HepG2 (cell line): ENCODE data around the gene HSPA1A. TPM values are rescaled to one million over a fixed set of nuclear protein-coding genes. Genes with fewer than 3 reads are reported as not detected.
A peak's percentile ranks its signal among the peaks of the same experiment; 100 is the strongest.

Experiments used
- ATF7 ChIP-seq, 2 experiments: fragments of 450-650 bp in 1 of 2; sonication (generic) in 1 of 2; formaldehyde crosslinking in 1 of 2; IDR thresholded peaks; 2 replicates each; pipeline versions ENCODE4 v1.4.0 to v1.6.1; 2016 to 2020; ENCODE audit warnings: antibody characterized with exemption in 1 of 2, mild to moderate bottlenecking in 1 of 2, missing genetic modification reagents in 1 of 2
- BHLHE40 ChIP-seq: IDR thresholded peaks from 2 replicates; pipeline ENCODE4 v1.6.1; 2011; ENCODE audit warnings: low read length, improper control_type of control experiment
- BRD4 ChIP-seq: sonication (generic); formaldehyde crosslinking; IDR thresholded peaks from 2 replicates; pipeline ENCODE4 v1.4.0; 2020; ENCODE audit warnings: missing genetic modification reagents
- CCDC6 ChIP-seq: sonication (generic); formaldehyde crosslinking; IDR thresholded peaks from 2 replicates; pipeline ENCODE4 v1.8.1; 2022; ENCODE audit warnings: mild to moderate bottlenecking, missing genetic modification reagents, moderate library complexity
- GLI4 ChIP-seq: sonication (generic); formaldehyde crosslinking; IDR thresholded peaks from 2 replicates; pipeline ENCODE4 v1.5.1; 2020; ENCODE audit warnings: missing genetic modification reagents, mild to moderate bottlenecking, moderate library complexity, borderline replicate concordance
- GTF2F1 ChIP-seq: fragments of 150-350 bp; IDR thresholded peaks from 2 replicates; pipeline ENCODE4 v1.6.1; 2014; ENCODE audit warnings: low read length
- HMG20A ChIP-seq: IDR thresholded peaks from 2 replicates; pipeline ENCODE4 v1.6.1; 2016; ENCODE audit warnings: borderline replicate concordance
- KDM1A ChIP-seq: IDR thresholded peaks from 2 replicates; pipeline ENCODE4 v1.6.1; 2016; ENCODE audit warnings: missing compliant biosample characterization
- WIZ ChIP-seq: sonication (generic); formaldehyde crosslinking; IDR thresholded peaks from 2 replicates; pipeline ENCODE4 v1.5.1; 2020; ENCODE audit warnings: mild to moderate bottlenecking, missing genetic modification reagents
- ZBTB20 ChIP-seq: sonication (generic); formaldehyde crosslinking; IDR thresholded peaks from 2 replicates; pipeline ENCODE4 v1.8.1; 2023; ENCODE audit warnings: missing genetic modification reagents, low read depth, mild to moderate bottlenecking, borderline replicate concordance
- ZKSCAN1 ChIP-seq: fragments of 150-350 bp; IDR thresholded peaks from 2 replicates; pipeline ENCODE4 v1.6.1; 2014; ENCODE audit warnings: low read length
- ZNF205 ChIP-seq: IDR thresholded peaks from 2 replicates; pipeline ENCODE4 v1.6.1; 2018; ENCODE audit warnings: missing biosample characterization, missing genetic modification reagents
- ZNF446 ChIP-seq: sonication (generic); formaldehyde crosslinking; IDR thresholded peaks from 2 replicates; pipeline ENCODE4 v1.5.0; 2020; ENCODE audit warnings: mild to moderate bottlenecking, missing genetic modification reagents
- ZNF484 ChIP-seq: sonication (generic); formaldehyde crosslinking; IDR thresholded peaks from 2 replicates; pipeline ENCODE4 v1.5.1; 2020; ENCODE audit warnings: mild to moderate bottlenecking, low read depth, missing genetic modification reagents, borderline replicate concordance
- ZNF83 ChIP-seq: sonication (generic); formaldehyde crosslinking; IDR thresholded peaks from 2 replicates; pipeline ENCODE4 v1.4.0; 2020; ENCODE audit warnings: missing genetic modification reagents, mild to moderate bottlenecking, borderline replicate concordance
- ZSCAN9 ChIP-seq: IDR thresholded peaks from 2 replicates; pipeline ENCODE4 v1.6.1; 2016; ENCODE audit warnings: borderline replicate concordance
- polyA plus RNA-seq, 8 experiments: library from polyadenylated mRNA; depleted of rRNA in 3 of 8; stranded (reverse) in 7 of 8; unstranded in 1 of 8; fragments of >200 nt; fragmentation: Illumina TruSeq in 4 of 8; extraction: Trizol in 4 of 8; gene quantifications; 2 replicates each; pipeline versions ENCODE4 v1.2.1 to v1.2.3, GENCODE V29; 2011 to 2016; ENCODE audit warnings: low read depth in 4 of 8, missing spikeins in 1 of 8, mixed read lengths in 1 of 8; ENCODE audit not compliant: insufficient read depth in 1 of 8
- total RNA-seq, 5 experiments: library from RNA; depleted of rRNA; stranded (reverse); fragments of >200 nt; fragmentation: Illumina TruSeq; extraction: Trizol; gene quantifications; 2 replicates each; pipeline ENCODE4 v1.2.3, GENCODE V29; 2016; ENCODE audit warnings: low read depth in 1 of 5
- TF ChIP-seq, protein P1 (sequence below): sonication (generic); formaldehyde crosslinking; IDR thresholded peaks from 2 replicates; pipeline ENCODE4 v1.8.0; 2022; ENCODE audit warnings: low read depth, missing genetic modification reagents
- TF ChIP-seq, protein P2 (sequence below): IDR thresholded peaks from 2 replicates; pipeline ENCODE4 v1.6.1; 2016; ENCODE audit warnings: low read depth, missing genetic modification reagents, missing compliant biosample characterization
- TF ChIP-seq, protein P3 (sequence below): IDR thresholded peaks from 2 replicates; pipeline ENCODE4 v1.6.1; 2016; ENCODE audit warnings: missing biosample characterization, missing genetic modification reagents, low read depth
- TF ChIP-seq, protein P4 (sequence below): IDR thresholded peaks from 2 replicates; pipeline ENCODE4 v1.6.1; 2016; ENCODE audit warnings: missing compliant biosample characterization, missing genetic modification reagents, borderline replicate concordance

HSPA1A gene
- total and polyA plus RNA-seq, 2 of the 13 experiments (the other 11 are each of a cell fraction or from before 2014, with no cell fraction given) = 44.5 to 85.0 TPM

DNA sequence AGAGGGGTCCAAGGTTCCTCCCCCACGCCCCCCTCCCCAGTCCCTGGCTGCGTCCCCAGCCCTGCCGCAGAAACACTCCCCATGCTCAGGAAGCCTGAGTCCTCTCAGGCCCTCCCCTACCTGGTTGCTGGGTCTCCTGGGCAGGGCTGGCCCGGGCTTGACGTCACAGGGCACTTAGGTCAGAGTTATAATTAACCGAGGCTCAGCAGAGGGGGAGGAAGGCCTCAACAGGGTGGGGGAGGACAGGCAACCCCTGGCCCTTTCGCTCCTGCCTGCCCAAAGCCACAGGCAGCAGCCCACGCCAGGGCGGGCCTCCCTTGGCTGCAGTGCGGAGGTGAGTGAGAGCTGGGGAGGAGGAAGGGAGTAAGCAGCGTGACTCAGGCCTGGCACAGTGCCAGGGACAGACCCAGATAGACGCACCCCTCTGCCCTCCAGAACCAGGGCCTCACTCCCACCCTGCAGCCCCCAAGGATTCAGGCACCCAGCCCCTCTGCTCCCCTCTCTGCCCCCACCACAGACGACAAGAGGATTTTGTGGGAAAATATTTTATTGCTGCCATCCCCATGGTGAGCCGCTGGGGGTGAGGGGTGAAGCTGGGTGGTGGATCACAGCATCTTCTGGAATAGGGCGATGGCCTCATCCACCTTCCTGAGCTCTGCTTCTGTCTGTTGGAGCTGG is 38.2 kb upstream of the HSPA1A start, which contains the start of gene VWA7 (continued):
- TF ChIP-seq ZBTB20 (peak; percentile 38; the same call in 1 of the 2 replicates), ATF7 (IDR thresholded peaks at IDR 0.05) (peak; percentile 16; the same call in 1 of the 2 replicates), ATF7 (CRISPR knock-in tag; IDR thresholded peaks at IDR 0.05) (no peak), GLI4 (0 out of 2 replicates have a peak, but pooled peaks have one; percentile 50), ZNF446 (CRISPR knock-in tag) (no peak), ZNF205 (CRISPR knock-in tag) (peak; percentile 85; the same call in 1 of the 2 replicates), ZSCAN9 (CRISPR knock-in tag) (0 out of 2 replicates have a peak, but pooled peaks have one; percentile 21), GTF2F1 (peak; percentile 87), WIZ (CRISPR knock-in tag) (no peak), ZNF83 (0 out of 2 replicates have a peak, but pooled peaks have one; percentile 71), ZNF484 (no peak), ZKSCAN1 (no peak), BHLHE40 (no peak), HMG20A (CRISPR knock-in tag) (peak; percentile 53; the same call in 1 of the 2 replicates), BRD4 (CRISPR knock-in tag) (peak; percentile 31; the same call in 1 of the 2 replicates), KDM1A (CRISPR knock-in tag) (0 out of 2 replicates have a peak, but pooled peaks have one; percentile 25), CCDC6 (0 out of 2 replicates have a peak, but pooled peaks have one; percentile 54)
- TF ChIP-seq, protein P1, sequence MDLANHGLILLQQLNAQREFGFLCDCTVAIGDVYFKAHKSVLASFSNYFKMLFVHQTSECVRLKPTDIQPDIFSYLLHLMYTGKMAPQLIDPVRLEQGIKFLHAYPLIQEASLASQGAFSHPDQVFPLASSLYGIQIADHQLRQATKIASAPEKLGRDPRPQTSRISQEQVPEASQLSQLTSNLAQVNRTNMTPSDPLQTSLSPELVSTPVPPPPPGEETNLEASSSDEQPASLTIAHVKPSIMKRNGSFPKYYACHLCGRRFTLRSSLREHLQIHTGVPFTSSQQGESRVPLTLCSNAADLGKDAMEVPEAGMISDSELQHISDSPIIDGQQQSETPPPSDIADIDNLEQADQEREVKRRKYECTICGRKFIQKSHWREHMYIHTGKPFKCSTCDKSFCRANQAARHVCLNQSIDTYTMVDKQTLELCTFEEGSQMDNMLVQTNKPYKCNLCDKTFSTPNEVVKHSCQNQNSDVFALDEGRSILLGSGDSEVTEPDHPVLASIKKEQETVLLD (CRISPR knock-in tag) = no peak
- TF ChIP-seq, protein P2, sequence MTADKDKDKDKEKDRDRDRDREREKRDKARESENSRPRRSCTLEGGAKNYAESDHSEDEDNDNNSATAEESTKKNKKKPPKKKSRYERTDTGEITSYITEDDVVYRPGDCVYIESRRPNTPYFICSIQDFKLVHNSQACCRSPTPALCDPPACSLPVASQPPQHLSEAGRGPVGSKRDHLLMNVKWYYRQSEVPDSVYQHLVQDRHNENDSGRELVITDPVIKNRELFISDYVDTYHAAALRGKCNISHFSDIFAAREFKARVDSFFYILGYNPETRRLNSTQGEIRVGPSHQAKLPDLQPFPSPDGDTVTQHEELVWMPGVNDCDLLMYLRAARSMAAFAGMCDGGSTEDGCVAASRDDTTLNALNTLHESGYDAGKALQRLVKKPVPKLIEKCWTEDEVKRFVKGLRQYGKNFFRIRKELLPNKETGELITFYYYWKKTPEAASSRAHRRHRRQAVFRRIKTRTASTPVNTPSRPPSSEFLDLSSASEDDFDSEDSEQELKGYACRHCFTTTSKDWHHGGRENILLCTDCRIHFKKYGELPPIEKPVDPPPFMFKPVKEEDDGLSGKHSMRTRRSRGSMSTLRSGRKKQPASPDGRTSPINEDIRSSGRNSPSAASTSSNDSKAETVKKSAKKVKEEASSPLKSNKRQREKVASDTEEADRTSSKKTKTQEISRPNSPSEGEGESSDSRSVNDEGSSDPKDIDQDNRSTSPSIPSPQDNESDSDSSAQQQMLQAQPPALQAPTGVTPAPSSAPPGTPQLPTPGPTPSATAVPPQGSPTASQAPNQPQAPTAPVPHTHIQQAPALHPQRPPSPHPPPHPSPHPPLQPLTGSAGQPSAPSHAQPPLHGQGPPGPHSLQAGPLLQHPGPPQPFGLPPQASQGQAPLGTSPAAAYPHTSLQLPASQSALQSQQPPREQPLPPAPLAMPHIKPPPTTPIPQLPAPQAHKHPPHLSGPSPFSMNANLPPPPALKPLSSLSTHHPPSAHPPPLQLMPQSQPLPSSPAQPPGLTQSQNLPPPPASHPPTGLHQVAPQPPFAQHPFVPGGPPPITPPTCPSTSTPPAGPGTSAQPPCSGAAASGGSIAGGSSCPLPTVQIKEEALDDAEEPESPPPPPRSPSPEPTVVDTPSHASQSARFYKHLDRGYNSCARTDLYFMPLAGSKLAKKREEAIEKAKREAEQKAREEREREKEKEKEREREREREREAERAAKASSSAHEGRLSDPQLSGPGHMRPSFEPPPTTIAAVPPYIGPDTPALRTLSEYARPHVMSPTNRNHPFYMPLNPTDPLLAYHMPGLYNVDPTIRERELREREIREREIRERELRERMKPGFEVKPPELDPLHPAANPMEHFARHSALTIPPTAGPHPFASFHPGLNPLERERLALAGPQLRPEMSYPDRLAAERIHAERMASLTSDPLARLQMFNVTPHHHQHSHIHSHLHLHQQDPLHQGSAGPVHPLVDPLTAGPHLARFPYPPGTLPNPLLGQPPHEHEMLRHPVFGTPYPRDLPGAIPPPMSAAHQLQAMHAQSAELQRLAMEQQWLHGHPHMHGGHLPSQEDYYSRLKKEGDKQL (CRISPR knock-in tag) = 0 out of 2 replicates have a peak, but pooled peaks have one; percentile 32
- TF ChIP-seq, protein P3, sequence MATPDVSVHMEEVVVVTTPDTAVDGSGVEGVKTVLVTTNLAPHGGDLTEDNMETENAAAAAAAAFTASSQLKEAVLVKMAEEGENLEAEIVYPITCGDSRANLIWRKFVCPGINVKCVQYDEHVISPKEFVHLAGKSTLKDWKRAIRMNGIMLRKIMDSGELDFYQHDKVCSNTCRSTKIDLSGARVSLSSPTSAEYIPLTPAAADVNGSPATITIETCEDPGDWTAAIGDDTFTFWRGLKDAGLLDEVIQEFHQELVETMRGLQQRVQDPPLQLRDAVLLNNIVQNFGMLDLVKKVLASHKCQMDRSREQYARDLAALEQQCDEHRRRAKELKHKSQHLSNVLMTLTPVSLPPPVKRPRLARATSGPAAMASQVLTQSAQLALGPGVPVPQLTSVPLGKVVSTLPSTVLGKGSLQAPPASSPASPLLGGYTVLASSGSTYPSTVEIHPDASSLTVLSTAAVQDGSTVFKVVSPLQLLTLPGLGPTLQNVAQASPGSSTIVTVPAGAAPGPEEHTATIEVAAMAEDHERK (CRISPR knock-in tag) = no peak
- TF ChIP-seq, protein P4, sequence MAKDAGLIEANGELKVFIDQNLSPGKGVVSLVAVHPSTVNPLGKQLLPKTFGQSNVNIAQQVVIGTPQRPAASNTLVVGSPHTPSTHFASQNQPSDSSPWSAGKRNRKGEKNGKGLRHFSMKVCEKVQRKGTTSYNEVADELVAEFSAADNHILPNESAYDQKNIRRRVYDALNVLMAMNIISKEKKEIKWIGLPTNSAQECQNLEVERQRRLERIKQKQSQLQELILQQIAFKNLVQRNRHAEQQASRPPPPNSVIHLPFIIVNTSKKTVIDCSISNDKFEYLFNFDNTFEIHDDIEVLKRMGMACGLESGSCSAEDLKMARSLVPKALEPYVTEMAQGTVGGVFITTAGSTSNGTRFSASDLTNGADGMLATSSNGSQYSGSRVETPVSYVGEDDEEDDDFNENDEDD (CRISPR knock-in tag) = peak; percentile 57; the same call in 1 of the 2 replicates
